ENCODE data around the gene HEXIM2. TPM values are rescaled to one million over a fixed set of nuclear protein-coding genes. Genes with fewer than 3 reads are reported as not detected.

Gene HEXIM2
- total RNA-seq, 4 donors from 2014 or later: 1.2 to 10.8 (median 5.9) TPM

GRCh38 chr17:45128989-45129388 lies 32.7 kb upstream of the HEXIM2 start:
- Histone ChIP-seq H3K27me3 (no peaks in the 10 kb centered on the region), H3K4me3 (no peak overlapping the region), H3K27ac (peak overlapping the region; percentile 99 to 100 (median 99)), H3K9me3 (no peaks in the 10 kb centered on the region), H3K36me3 (no peaks in the 10 kb centered on the region), H3K4me1 (peaks cover 38 to 72% (median 63%) of the 10 kb centered on the region in 4 donors)
- no peak for DNase-seq
- TF ChIP-seq POLR2AphosphoS5 (IDR thresholded peaks at IDR 0.05) (no peak), POLR2A (IDR thresholded peaks at IDR 0.05) (no peak), EP300 (IDR thresholded peaks at IDR 0.05; ENCODE audit: low read depth) (no peak)
- TF ChIP-seq, protein P1, sequence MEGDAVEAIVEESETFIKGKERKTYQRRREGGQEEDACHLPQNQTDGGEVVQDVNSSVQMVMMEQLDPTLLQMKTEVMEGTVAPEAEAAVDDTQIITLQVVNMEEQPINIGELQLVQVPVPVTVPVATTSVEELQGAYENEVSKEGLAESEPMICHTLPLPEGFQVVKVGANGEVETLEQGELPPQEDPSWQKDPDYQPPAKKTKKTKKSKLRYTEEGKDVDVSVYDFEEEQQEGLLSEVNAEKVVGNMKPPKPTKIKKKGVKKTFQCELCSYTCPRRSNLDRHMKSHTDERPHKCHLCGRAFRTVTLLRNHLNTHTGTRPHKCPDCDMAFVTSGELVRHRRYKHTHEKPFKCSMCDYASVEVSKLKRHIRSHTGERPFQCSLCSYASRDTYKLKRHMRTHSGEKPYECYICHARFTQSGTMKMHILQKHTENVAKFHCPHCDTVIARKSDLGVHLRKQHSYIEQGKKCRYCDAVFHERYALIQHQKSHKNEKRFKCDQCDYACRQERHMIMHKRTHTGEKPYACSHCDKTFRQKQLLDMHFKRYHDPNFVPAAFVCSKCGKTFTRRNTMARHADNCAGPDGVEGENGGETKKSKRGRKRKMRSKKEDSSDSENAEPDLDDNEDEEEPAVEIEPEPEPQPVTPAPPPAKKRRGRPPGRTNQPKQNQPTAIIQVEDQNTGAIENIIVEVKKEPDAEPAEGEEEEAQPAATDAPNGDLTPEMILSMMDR (IDR thresholded peaks at IDR 0.05): no peak
- 100% methylated on average over 2 of the region's 2 CpGs; no CpG with 5 or more reads in 1 of the 2 donors for WGBS, 2 donors (ENCODE audit: low coverage in 1 of 2)
- in situ Hi-C loops (cut with MboI; ENCODE audit: low pct_ligation_motif_present in 1 of 4, low pct_unique_long_range_greater_than_20kb in 1 of 4, low sequenced_read_pairs in 3 of 4): no loop called here
- intact Hi-C loops (cut with DNase I; ENCODE audit: low total_unique reads): no loop called here

- intact Hi-C loops (cut with DNase I; ENCODE audit: low total_unique reads) (no loop called here), in situ Hi-C loops (cut with MboI; ENCODE audit: low pct_ligation_motif_present in 1 of 4, low pct_unique_long_range_greater_than_20kb in 1 of 4, low sequenced_read_pairs in 3 of 4) (no loop called here)
- Histone ChIP-seq H3K27ac (peak overlapping the region; percentile 99 to 100 (median 99)), H3K27me3 (no peaks in the 10 kb centered on the region), H3K36me3 (no peaks in the 10 kb centered on the region), H3K4me3 (no peak overlapping the region), H3K9me3 (no peaks in the 10 kb centered on the region), H3K4me1 (peaks cover 33 to 67% (median 58%) of the 10 kb centered on the region in 4 donors)
- peak; percentile 58 for DNase-seq
- WGBS, 2 donors (ENCODE audit: low coverage in 1 of 2): 56% methylated on average over 10 of the region's 10 CpGs; no CpG with 5 or more reads in 1 of the 2 donors
- TF ChIP-seq EP300 (IDR thresholded peaks at IDR 0.05; ENCODE audit: low read depth): no peak
- TF ChIP-seq, protein P1 (IDR thresholded peaks at IDR 0.05): no peak
- TF ChIP-seq POLR2AphosphoS5 (IDR thresholded peaks at IDR 0.05): peak in 1 of 3 donors; percentile 0
- TF ChIP-seq POLR2A (IDR thresholded peaks at IDR 0.05): no peak
Observed at GRCh38 chr17:45129426-45129939, 32.2 kb upstream of the HEXIM2 start.

DNA sequence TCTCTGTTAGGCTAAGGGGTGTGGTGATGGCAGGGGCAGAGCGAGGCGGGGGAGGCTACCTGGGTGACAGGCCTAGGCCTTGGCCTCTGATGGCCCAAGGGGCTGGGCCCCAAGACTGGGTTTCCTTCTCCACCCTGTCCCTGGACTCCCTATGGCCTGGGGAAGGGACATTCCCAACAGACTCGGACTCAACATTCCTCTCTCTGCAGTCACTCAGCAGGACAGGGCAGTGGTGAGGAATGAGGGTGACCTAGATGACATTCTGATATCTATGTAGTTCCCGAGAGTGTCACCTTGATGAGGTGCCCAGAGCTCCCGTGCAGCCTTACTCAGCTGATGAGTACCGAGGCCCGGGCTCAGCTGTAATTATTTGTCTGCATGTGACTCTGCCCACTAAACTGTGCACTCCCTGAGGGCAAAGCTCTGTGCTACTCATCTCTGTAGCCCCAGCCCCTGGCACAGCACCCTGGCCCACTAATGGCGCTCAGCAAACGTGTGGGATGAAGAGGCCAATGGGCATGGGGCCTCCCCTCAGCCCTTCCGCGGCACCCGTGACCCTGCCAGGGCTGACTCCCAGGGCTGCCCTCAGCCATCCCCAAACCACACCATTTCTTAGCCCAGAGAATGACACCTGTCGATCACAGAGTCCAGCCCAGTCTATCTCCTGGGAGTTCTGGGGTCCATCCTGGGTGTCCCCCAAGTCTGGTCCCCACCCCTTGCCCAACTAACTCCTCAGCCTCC lies 31.6 kb upstream of the HEXIM2 start:
- intact Hi-C loops (cut with DNase I; ENCODE audit: low total_unique reads) (loop anchor here (5.0 to 10.0 kb wide), 2 partner anchors 33 to 355 kb away; no protein-coding TSS in a partner anchor), in situ Hi-C loops (cut with MboI; ENCODE audit: low pct_ligation_motif_present in 1 of 4, low pct_unique_long_range_greater_than_20kb in 1 of 4, low sequenced_read_pairs in 3 of 4) (loop anchor here in 1 of 4 donors (10.0 kb wide), 1 partner anchor 65 kb away; no protein-coding TSS in a partner anchor)
- H3K27me3 ChIP-seq: no peaks in the 10 kb centered on the region

DNA sequence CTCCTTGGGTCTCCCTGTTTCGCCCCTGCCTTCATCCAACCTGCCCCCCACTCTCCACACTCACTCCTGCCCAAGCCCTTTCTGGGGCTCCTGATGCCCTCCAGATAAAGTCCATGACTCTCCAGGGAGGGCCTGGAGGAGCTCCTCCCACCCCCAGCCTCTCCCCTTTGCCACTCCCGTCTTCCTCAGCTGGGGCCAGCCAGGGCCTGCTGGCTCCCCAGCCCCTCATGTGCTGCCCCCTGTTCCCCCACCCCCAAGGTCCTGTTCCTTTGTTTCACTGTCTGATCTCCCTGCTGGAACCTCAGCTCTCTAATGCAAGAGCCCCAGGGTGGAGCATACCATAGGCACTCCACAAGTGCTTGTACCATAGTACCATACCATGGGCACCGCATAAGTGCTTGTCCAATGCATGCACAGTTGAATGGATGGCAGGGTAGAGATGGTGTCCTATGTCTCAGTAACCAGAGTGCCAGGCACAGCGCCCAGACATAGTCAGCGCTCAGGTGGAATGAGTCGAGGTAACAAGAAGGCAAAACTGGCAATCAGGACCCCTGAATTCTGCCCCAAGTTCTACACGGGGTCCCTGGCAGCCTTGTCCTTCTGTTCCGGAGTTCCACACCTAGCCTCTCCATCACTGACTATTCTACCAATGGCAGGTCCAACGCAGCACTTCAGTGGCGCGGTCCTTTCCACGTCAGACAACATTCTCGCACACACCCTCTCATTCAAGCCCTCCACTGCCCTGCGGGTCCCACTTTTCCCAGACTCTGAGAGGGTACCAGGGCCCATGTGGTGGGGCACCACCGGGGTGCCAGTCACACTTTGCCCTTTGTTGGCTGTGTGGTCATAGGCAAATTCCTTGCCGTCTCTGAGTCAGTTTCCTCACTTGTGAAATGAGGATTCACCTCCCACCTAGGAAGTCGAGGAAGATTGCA lies 30.7 kb upstream of the HEXIM2 start:
- H3K9me3 ChIP-seq: no peaks in the 10 kb centered on the region
- in situ Hi-C loops (cut with MboI; ENCODE audit: low pct_ligation_motif_present in 1 of 4, low pct_unique_long_range_greater_than_20kb in 1 of 4, low sequenced_read_pairs in 3 of 4): loop anchor here in 1 of 4 donors (10.0 kb wide), 1 partner anchor 64 kb away; no protein-coding TSS in a partner anchor
- peak overlapping the region; percentile 99 to 100 (median 99) for H3K27ac ChIP-seq
- 0 to 73% methylated on average over 1 to 17 of the region's 17 CpGs for WGBS, 2 donors (ENCODE audit: low coverage in 1 of 2)
- H3K27me3 ChIP-seq: no peaks in the 10 kb centered on the region
- intact Hi-C loops (cut with DNase I; ENCODE audit: low total_unique reads): loop anchor here (5.0 to 10.0 kb wide), 2 partner anchors 34 to 356 kb away; no protein-coding TSS in a partner anchor
- no peaks in the 10 kb centered on the region for H3K36me3 ChIP-seq
- peak overlapping the region in 3 of 4 donors; percentile 88 to 96 (median 88) for H3K4me3 ChIP-seq
- H3K4me1 ChIP-seq: peaks cover 30 to 68% (median 53%) of the 10 kb centered on the region in 4 donors
- DNase-seq: peak; percentile 45
- TF ChIP-seq POLR2AphosphoS5 (IDR thresholded peaks at IDR 0.05) (no peak), POLR2A (IDR thresholded peaks at IDR 0.05) (no peak), EP300 (IDR thresholded peaks at IDR 0.05; ENCODE audit: low read depth) (no peak)
- TF ChIP-seq, protein P1 (IDR thresholded peaks at IDR 0.05): no peak

More for the DNA sequence above, 31.6 kb upstream of the HEXIM2 start:
- H3K36me3 ChIP-seq: no peaks in the 10 kb centered on the region
- H3K9me3 ChIP-seq: no peaks in the 10 kb centered on the region
- peaks cover 30 to 65% (median 54%) of the 10 kb centered on the region in 4 donors for H3K4me1 ChIP-seq
- WGBS, 2 donors (ENCODE audit: low coverage in 1 of 2): 55 to 57% methylated on average over 2 to 13 of the region's 13 CpGs
- no peak for TF ChIP-seq EP300 (IDR thresholded peaks at IDR 0.05; ENCODE audit: low read depth)
- peak; percentile 46 for TF ChIP-seq POLR2A (IDR thresholded peaks at IDR 0.05)
- TF ChIP-seq POLR2AphosphoS5 (IDR thresholded peaks at IDR 0.05): peak in 2 of 3 donors; percentile 62 to 75
- peak overlapping the region in 2 of 4 donors; percentile 5 to 88 for H3K4me3 ChIP-seq
- DNase-seq: peak; percentile 83
- peak overlapping the region; percentile 99 to 100 (median 99) for H3K27ac ChIP-seq
